Thyroid gland (tissue), 4 donors: ENCODE data around the gene NR2F1-AS1. TPM values are rescaled to one million over a fixed set of nuclear protein-coding genes. Genes with fewer than 3 reads are reported as not detected.
A peak's percentile ranks its signal among the peaks of the same experiment; 100 is the strongest.

Source experiments
- DNase-seq, 2 donors: peaks; one replicate each; pipeline ENCODE4 v3.0.0-alpha.2; 2019
- H3K27ac ChIP-seq, 3 donors: fragments of 200-600 bp; sonication (generic); 1 replicate in 2 of 3; 2 replicates in 1 of 3; pipeline ENCODE4 v1.5.1; 2016 to 2019; ENCODE audit warnings: mild to moderate bottlenecking in 1 of 3, moderate library complexity in 1 of 3
- H3K27me3 ChIP-seq: fragments of 200-600 bp; sonication (generic); one replicate; pipeline ENCODE4 v1.5.1; 2019
- H3K36me3 ChIP-seq, 2 donors: fragments of 200-600 bp; sonication (generic); one replicate each; pipeline ENCODE4 v1.5.1; 2016 to 2019
- H3K4me1 ChIP-seq, 2 donors: fragments of 200-600 bp; sonication (generic); one replicate each; pipeline ENCODE4 v1.5.1; 2017 to 2019
- H3K4me3 ChIP-seq, 3 donors: fragments of 200-600 bp; sonication (generic); replicated peaks in 1 of 3; 1 replicate in 2 of 3; 2 replicates in 1 of 3; pipeline ENCODE4 v1.5.1; 2016; ENCODE audit warnings: mild to moderate bottlenecking in 1 of 3
- H3K9me3 ChIP-seq: fragments of 200-600 bp; sonication (generic); one replicate; pipeline ENCODE4 v1.5.1; 2017
- CTCF ChIP-seq, 6 experiments: fragments of 200-600 bp in 3 of 6; fragments of 450-650 bp in 3 of 6; sonication (generic) in 3 of 6; IDR thresholded peaks; one replicate each; pipeline ENCODE4 v1.5.1; 2016 to 2019; ENCODE audit warnings: antibody characterized with exemption in 6 of 6, mild to moderate bottlenecking in 2 of 6, inconsistent platforms in 1 of 6, moderate library complexity in 1 of 6
- POLR2A ChIP-seq, 2 donors: fragments of 450-650 bp; IDR thresholded peaks; one replicate each; pipeline ENCODE4 v1.6.1; 2017; ENCODE audit warnings: antibody characterized with exemption in 2 of 2, mild to moderate bottlenecking in 2 of 2, moderate library complexity in 1 of 2
- WGBS, 2 donors: methylation state at CpG; one replicate each; pipeline ENCODE4 v1.1.5; 2017; 5-methylcytosine and 5-hydroxymethylcytosine counted together
- intact Hi-C: fragments of 100-400 bp; cut with DNase I; formaldehyde crosslinking; loops from one replicate; pipeline ENCODE4 v1.15.1; 2023
- total RNA-seq, 4 donors: library from RNA; depleted of rRNA; stranded (reverse); fragments of >200 nt; gene quantifications; one replicate each; pipeline ENCODE4 v1.2.3, GENCODE V29; 2016

Gene NR2F1-AS1
- total RNA-seq, 4 donors from 2014 or later: 4.1 to 13.8 (median 10.1) TPM

- peaks cover 22 to 23% of the 10 kb centered on the region in 2 donors for H3K4me1 ChIP-seq
- peak overlapping the region; percentile 57 to 78 (median 71) for H3K27ac ChIP-seq
- 1% methylated on average over 30 of the region's 32 CpGs; no CpG with 5 or more reads in 1 of the 2 donors for WGBS, 2 donors
- no peaks in the 10 kb centered on the region for H3K27me3 ChIP-seq
- TF ChIP-seq POLR2A (IDR thresholded peaks at IDR 0.05): no peak
- TF ChIP-seq CTCF (IDR thresholded peaks at IDR 0.05): no peak
- no peak for DNase-seq
- no peaks in the 10 kb centered on the region for H3K36me3 ChIP-seq
- intact Hi-C loops: loop anchor here (10.0 kb wide), 2 partner anchors 335 to 495 kb away; no protein-coding TSS in a partner anchor
- H3K9me3 ChIP-seq: no peaks in the 10 kb centered on the region
- H3K4me3 ChIP-seq: peak overlapping the region; percentile 41 to 61 (median 48)
Measured at GRCh38 chr5:93579692-93580062, 1.3 kb downstream of the NR2F1-AS1 start.

- Histone ChIP-seq H3K27me3 (no peaks in the 10 kb centered on the region), H3K4me3 (peak overlapping the region in 2 of 3 donors; percentile 48 to 61), H3K27ac (peak overlapping the region; percentile 57 to 78 (median 71)), H3K4me1 (peaks cover 22 to 23% of the 10 kb centered on the region in 2 donors), H3K36me3 (no peaks in the 10 kb centered on the region), H3K9me3 (no peaks in the 10 kb centered on the region)
- DNase-seq: peak in 1 of 2 donors; percentile 24
- WGBS, 2 donors: 7 to 22% methylated on average over 13 to 34 of the region's 49 CpGs
- TF ChIP-seq POLR2A (IDR thresholded peaks at IDR 0.05) (no peak), CTCF (IDR thresholded peaks at IDR 0.05) (no peak)
- intact Hi-C loops: loop anchor here (10.0 kb wide), 1 partner anchor 494 kb away; no protein-coding TSS in a partner anchor
Measured at GRCh38 chr5:93578813-93579691, 2.0 kb downstream of the NR2F1-AS1 start.

- DNase-seq: no peak
- Histone ChIP-seq H3K4me3 (peak overlapping the region in 1 of 3 donors; percentile 48), H3K9me3 (no peaks in the 10 kb centered on the region), H3K27ac (peak overlapping the region; percentile 57 to 71 (median 61)), H3K36me3 (no peaks in the 10 kb centered on the region), H3K4me1 (peaks cover 16 to 18% of the 10 kb centered on the region in 2 donors), H3K27me3 (no peaks in the 10 kb centered on the region)
- TF ChIP-seq CTCF (IDR thresholded peaks at IDR 0.05) (no peak), POLR2A (IDR thresholded peaks at IDR 0.05) (no peak)
- intact Hi-C loops: loop anchor here (10.0 kb wide), 1 partner anchor 493 kb away; no protein-coding TSS in a partner anchor
- 62% methylated on average over 24 to 25 of the region's 25 CpGs for WGBS, 2 donors
Measured at GRCh38 chr5:93577854-93578812, 2.9 kb downstream of the NR2F1-AS1 start.

- no peak overlapping the region for H3K4me3 ChIP-seq
- DNase-seq: no peak
- H3K27ac ChIP-seq: peak overlapping the region in 2 of 3 donors; percentile 57 to 71
- no peaks in the 10 kb centered on the region for H3K9me3 ChIP-seq
- intact Hi-C loops: loop anchor here (10.0 kb wide), 1 partner anchor 492 kb away; no protein-coding TSS in a partner anchor
- WGBS, 2 donors: 54 to 69% methylated on average over 9 of the region's 9 CpGs
- H3K36me3 ChIP-seq: no peaks in the 10 kb centered on the region
- no peak for TF ChIP-seq POLR2A (IDR thresholded peaks at IDR 0.05)
- no peak for TF ChIP-seq CTCF (IDR thresholded peaks at IDR 0.05)
- no peaks in the 10 kb centered on the region for H3K27me3 ChIP-seq
- H3K4me1 ChIP-seq: peaks cover 19 to 22% of the 10 kb centered on the region in 2 donors
Measured at GRCh38 chr5:93576994-93577853, 3.8 kb downstream of the NR2F1-AS1 start.
